ENCODE results near the gene TGFBR2.

GRCh38 chr3:30660656-30661055 lies 54.3 kb downstream of the TGFBR2 start:
- TF ChIP-seq POLR2AphosphoS5 (IDR thresholded peaks at IDR 0.05; ENCODE audit: borderline replicate concordance, low read depth, low read length) (no peak), EZH2 (IDR thresholded peaks at IDR 0.05) (no peak)

Data from SK-N-MC (cell line).